ENCODE results near the gene ACBD4. TPM values are rescaled to one million over a fixed set of nuclear protein-coding genes. Genes with fewer than 3 reads are reported as not detected.
"Not testable (repeated sequence)": the region's sequence is repeated elsewhere in the genome, so short reads cannot be mapped to it uniquely, and the experiment has no call there.

ACBD4 gene
- total and polyA plus RNA-seq, 4 donors: 4.4 to 51.4 (median 44.9) TPM

GRCh38 chr17:45123076-45123770 lies 12.3 kb upstream of the ACBD4 start (continued):
- TF ChIP-seq REST (IDR thresholded peaks at IDR 0.05): no peak

GRCh38 chr17:45123930-45124796 lies 11.3 kb upstream of the ACBD4 start:
- no peak overlapping the region for H3K4me3 ChIP-seq (ENCODE audit: low read depth in 1 of 3, low read length in 3 of 3)
- H3K4me1 ChIP-seq (ENCODE audit: control insufficient read depth in 4 of 4, insufficient read depth in 4 of 4, low read length in 3 of 4): no peaks in the 10 kb centered on the region
- TF ChIP-seq MAX (IDR thresholded peaks at IDR 0.05): no peak
- no peak for TF ChIP-seq GABPA (IDR thresholded peaks at IDR 0.05 in 1 of 2, conservative IDR thresholded peaks at IDR 0.05 in 1 of 2)
- TF ChIP-seq FOXA2 (IDR thresholded peaks at IDR 0.05): no peak
- TF ChIP-seq YY1 (IDR thresholded peaks at IDR 0.05): no peak
- no peak for TF ChIP-seq HNF4A (conservative IDR thresholded peaks at IDR 0.05)
- no peak for TF ChIP-seq NR2F2 (IDR thresholded peaks at IDR 0.05)
- TF ChIP-seq CTCF (IDR thresholded peaks at IDR 0.05; ENCODE audit: low read depth, low read length, missing input control): no peak
- no peak for TF ChIP-seq TAF1 (conservative IDR thresholded peaks at IDR 0.05)
- no peaks in the 10 kb centered on the region for H3K27me3 ChIP-seq (ENCODE audit: control insufficient read depth in 4 of 4, insufficient read depth in 4 of 4, low read length in 3 of 4)
- H3K27ac ChIP-seq (ENCODE audit: low read depth in 1 of 2, low read length in 2 of 2): no peak overlapping the region
- 86% methylated on average over 15 of the region's 15 CpGs for WGBS
- no peaks in the 10 kb centered on the region for H3K9me3 ChIP-seq (ENCODE audit: control insufficient read depth in 4 of 4, low read length in 3 of 4)
- DNase-seq (ENCODE audit: low spot score): no peak
- no peaks in the 10 kb centered on the region for H3K36me3 ChIP-seq (ENCODE audit: control insufficient read depth in 4 of 4, insufficient read depth in 3 of 4, low read depth in 1 of 4, low read length in 3 of 4)
- H3K9ac ChIP-seq (ENCODE audit: low read depth in 1 of 2, low read length in 2 of 2): no peak overlapping the region

GRCh38 chr17:45124797-45125122 lies 10.7 kb upstream of the ACBD4 start:
- H3K4me1 ChIP-seq (ENCODE audit: control insufficient read depth in 4 of 4, insufficient read depth in 4 of 4, low read length in 3 of 4); DNase-seq (ENCODE audit: low spot score); H3K36me3 ChIP-seq (ENCODE audit: control insufficient read depth in 4 of 4, insufficient read depth in 3 of 4, low read depth in 1 of 4, low read length in 3 of 4); H3K9ac ChIP-seq (ENCODE audit: low read depth in 1 of 2, low read length in 2 of 2); H3K27me3 ChIP-seq (ENCODE audit: control insufficient read depth in 4 of 4, insufficient read depth in 4 of 4, low read length in 3 of 4); H3K4me3 ChIP-seq (ENCODE audit: low read depth in 1 of 3, low read length in 3 of 3); H3K27ac ChIP-seq (ENCODE audit: low read depth in 1 of 2, low read length in 2 of 2); H3K9me3 ChIP-seq (ENCODE audit: control insufficient read depth in 4 of 4, low read length in 3 of 4): not testable (repeated sequence)
- WGBS: 91% methylated on average over 5 of the region's 5 CpGs
